HG03432 (cell line): ENCODE results near the gene TMEM201.
"Not testable (repeated sequence)": the region's sequence is repeated elsewhere in the genome, so short reads cannot be mapped to it uniquely, and the experiment has no call there.

Source experiments
- ATAC-seq: cut with Tn5 transposase; IDR thresholded peaks from one replicate; pipeline ENCODE4 v1.9.1; 2021; ENCODE audit warnings: mild to moderate bottlenecking, moderate library complexity; ENCODE audit not compliant: unreplicated experiment

Gene TMEM201

GRCh38 chr1:9615316-9616063, 26.8 kb downstream of the TMEM201 start:
- no peak for ATAC-seq

GRCh38 chr1:9618909-9619679, 30.4 kb downstream of the TMEM201 start:
- no peak for ATAC-seq

GRCh38 chr1:9621032-9621431, 32.3 kb downstream of the TMEM201 start:
- ATAC-seq = no peak

GRCh38 chr1:9624081-9624480, 35.4 kb downstream of the TMEM201 start:
- no peak for ATAC-seq

GRCh38 chr1:9625030-9625429, 36.3 kb downstream of the TMEM201 start:
- ATAC-seq = not testable (repeated sequence)

- peak; percentile 45 for ATAC-seq
Observed at GRCh38 chr1:9626201-9626608, 37.5 kb downstream of the TMEM201 start.

- no peak for ATAC-seq
Observed at GRCh38 chr1:9628541-9629444, 40.1 kb downstream of the TMEM201 start.

GRCh38 chr1:9629445-9630201, 40.9 kb downstream of the TMEM201 start:
- ATAC-seq = peak; percentile 25

GRCh38 chr1:9630331-9631111, 41.8 kb downstream of the TMEM201 start:
- no peak for ATAC-seq

GRCh38 chr1:9631613-9632012, 42.9 kb downstream of the TMEM201 start:
- no peak for ATAC-seq

- no peak for ATAC-seq
Observed at GRCh38 chr1:9633493-9633892, 44.8 kb downstream of the TMEM201 start.

- ATAC-seq = no peak
Observed at GRCh38 chr1:9634582-9634981, 45.9 kb downstream of the TMEM201 start.

GRCh38 chr1:9639227-9639626, 50.5 kb downstream of the TMEM201 start:
- no peak for ATAC-seq

GRCh38 chr1:9643351-9644256, 54.9 kb downstream of the TMEM201 start:
- ATAC-seq = no peak

GRCh38 chr1:9646037-9646436, 57.3 kb downstream of the TMEM201 start:
- no peak for ATAC-seq

- no peak for ATAC-seq
Observed at GRCh38 chr1:9648171-9648570, 59.5 kb downstream of the TMEM201 start.

GRCh38 chr1:9649769-9650168, 61.1 kb downstream of the TMEM201 start:
- ATAC-seq = no peak

- ATAC-seq = no peak
Observed at GRCh38 chr1:9651220-9651564, 62.5 kb downstream of the TMEM201 start.
